HG02571 (cell line): ENCODE data around the gene GABPB2.

Source experiments
- ATAC-seq: cut with Tn5 transposase; IDR thresholded peaks from one replicate; pipeline ENCODE4 v1.9.1; 2021; ENCODE audit warnings: mild to moderate bottlenecking, moderate library complexity; ENCODE audit not compliant: unreplicated experiment

GABPB2 gene

DNA sequence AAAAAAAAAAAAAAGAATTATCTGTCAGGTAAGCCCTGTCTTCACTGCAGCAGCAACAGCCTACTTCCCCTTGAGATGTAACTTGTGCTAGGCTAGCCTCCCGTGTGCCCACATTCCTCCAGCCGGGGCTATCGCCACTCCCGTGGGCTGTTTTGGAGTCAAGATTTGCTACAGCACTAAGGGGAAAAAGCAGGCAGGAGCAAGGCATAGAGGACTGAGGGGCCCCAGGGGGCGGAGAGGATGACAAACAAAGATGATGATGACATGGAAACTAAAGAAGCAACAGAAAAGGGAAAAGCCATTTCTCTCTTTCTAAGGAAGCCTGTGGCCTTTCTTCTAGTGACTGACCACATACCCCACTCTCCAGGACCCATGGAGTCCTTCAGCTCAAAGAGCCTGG lies 87.8 kb downstream of the GABPB2 start:
- no peak for ATAC-seq

DNA sequence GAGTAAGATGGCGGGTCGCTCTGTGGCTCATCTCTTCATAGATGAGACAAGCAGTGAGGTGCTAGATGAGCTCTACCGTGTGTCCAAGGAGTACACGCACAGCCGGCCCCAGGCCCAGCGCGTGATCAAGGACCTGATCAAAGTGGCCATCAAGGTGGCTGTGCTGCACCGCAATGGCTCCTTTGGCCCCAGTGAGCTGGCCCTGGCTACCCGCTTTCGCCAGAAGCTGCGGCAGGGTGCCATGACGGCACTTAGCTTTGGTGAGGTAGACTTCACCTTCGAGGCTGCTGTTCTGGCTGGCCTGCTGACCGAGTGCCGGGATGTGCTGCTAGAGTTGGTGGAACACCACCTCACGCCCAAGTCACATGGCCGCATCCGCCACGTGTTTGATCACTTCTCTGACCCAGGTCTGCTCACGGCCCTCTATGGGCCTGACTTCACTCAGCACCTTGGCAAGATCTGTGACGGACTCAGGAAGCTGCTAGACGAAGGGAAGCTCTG lies 88.2 kb downstream of the GABPB2 start:
- no peak for ATAC-seq

DNA sequence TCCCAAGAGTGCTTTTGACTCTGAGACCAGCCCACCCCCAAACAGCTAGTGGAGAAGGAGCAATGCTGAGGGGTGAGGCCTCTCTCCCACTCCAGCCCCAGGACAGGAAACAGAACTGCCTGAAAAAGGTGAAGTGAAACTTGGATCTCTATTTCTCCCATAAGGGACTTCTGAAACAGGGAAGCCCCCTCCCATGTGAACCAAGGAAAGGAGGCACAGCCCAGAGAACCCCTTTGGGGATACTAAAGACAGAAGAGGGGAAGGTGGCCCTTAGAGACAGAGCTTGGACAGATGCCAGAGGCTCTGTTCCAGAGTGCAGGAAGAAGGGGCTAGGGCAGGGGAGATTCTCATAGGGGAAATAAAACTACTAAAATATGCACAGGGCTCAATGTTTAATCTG lies 88.8 kb downstream of the GABPB2 start:
- no peak for ATAC-seq

DNA sequence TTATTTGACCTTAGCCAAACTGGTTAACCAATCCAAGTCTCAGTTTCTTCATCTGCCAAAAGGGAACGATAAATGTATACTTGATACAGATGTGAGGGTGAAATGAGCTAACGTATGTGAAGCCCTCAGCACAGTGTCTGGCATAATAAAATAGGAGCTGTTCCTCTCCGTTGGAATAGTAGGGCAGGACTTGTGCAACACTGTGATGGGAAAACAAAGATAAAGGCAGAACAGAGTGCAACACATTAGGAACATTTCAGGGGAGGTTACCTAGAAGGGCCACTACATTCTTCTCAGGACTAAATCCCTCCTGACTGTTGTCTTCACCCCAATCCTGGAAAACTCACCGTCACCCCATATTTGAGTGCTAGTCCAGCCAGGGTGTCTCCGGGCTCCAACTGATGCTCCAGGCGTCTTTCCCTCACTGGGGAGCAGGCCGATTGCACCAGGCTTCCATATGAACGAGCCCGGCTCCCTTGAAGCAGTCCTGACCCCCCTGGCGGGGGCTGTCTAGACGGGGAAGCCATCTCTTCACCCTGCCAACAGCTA lies 94.2 kb downstream of the GABPB2 start:
- ATAC-seq: no peak

DNA sequence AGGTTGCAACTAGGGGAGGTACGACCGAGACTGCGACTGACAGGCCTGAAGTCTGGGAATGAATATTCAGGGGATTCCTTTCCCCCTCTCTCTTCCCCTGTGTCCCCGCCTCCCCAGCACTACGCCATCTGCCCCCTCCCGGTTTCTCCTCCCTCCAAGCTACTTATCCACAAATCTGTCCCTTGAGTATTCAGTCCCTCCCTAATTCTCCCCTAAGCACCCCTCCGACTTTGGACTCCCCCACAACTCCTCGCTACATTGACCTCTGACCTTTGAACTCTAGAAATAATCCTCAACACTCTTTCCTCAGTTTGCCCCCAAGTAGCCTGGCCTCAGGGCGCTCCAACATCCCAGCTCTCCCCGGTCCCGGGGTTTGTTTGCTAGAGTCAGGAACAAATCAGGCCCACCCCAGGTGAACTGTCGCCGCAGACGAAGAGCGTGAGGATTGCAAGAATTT lies 94.7 kb downstream of the GABPB2 start:
- ATAC-seq: peak; percentile 21

DNA sequence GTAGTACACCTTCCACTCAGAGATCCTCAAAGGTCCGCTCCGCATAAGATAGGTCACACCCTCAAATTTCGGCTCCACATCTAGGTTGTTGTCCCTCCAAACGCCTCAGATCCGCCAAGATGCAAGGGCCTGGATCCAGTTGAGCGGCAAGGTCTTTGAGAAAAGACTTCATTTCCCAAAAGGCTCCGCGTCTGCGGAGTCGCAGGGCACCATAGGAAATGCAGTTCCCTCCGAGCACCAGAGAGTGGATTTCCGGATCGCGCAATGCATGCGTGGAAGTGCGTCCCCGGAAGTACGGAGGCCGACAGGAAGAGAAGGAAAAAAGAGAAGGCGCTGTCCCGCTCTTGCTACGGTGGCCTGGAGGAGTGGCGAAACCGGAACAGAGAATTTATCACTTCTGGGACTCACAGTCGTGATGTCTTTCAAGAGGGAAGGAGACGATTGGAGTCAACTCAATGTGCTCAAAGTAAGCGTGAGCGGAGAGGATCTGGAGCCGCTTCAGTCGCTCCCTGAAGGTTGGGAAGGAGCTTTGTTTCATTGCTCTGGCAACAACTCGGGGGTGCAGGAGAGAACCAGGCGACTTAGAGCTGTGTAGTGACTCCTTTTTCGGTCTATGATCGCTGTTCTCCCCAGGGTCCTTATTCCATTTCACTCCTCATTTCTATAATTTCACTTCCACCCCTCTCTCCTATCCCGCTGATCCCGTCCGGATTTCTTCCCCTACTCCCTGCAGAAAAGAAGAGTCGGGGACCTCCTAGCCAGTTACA lies 95.4 kb downstream of the GABPB2 start, which contains the start of the genes LYSMD1 and SCNM1:
LYSMD1 (minus strand) TSS at position 165 of the 767 bp plus-strand sequence. CDS start 644 bp downstream, outside the sequence.
SCNM1 (plus strand) TSS at position 407 of the 767 bp plus-strand sequence; CDS start at position 416, 9 bp downstream.
- peak; percentile 88 for ATAC-seq

DNA sequence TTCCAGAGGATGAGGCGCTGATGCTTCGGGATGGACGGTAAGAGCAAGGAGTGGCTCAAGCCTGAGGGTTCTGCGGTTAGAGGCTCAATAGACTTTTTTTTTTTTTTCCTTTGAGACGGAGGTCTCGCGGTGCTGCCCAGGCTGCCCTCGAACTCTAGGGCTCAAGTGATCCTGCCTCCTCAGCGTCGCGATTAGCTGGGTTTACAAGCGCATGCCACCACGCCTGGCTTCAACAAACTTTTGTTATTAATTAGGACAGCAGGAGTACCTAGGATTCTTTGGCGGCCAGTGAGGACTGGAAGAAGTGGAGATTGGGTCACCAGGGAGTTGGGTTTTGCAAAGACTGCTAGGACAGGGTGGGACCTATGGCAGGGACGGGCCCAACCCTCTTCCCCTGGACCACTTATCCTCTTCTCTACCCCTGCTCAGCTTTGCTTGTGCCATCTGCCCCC lies 96.0 kb downstream of the GABPB2 start:
- no peak for ATAC-seq

DNA sequence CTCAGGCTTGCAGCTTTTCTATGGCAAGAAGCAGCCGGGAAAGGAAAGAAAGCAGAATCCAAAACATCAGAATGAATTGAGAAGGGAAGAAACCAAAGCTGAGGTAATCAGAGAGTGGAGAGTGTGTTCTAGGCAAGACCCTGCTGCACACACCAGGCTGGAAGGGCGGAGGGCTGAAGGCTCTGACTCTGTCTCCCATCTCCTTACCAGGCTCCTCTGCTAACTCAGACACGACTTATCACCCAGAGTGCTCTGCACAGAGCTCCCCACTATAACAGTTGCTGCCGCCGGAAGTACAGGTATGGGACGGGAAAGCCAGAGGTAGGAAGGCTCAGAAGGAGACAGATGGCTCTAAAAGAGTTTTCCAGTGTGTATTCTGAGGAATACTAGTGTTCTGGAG lies 96.6 kb downstream of the GABPB2 start:
- ATAC-seq: no peak

DNA sequence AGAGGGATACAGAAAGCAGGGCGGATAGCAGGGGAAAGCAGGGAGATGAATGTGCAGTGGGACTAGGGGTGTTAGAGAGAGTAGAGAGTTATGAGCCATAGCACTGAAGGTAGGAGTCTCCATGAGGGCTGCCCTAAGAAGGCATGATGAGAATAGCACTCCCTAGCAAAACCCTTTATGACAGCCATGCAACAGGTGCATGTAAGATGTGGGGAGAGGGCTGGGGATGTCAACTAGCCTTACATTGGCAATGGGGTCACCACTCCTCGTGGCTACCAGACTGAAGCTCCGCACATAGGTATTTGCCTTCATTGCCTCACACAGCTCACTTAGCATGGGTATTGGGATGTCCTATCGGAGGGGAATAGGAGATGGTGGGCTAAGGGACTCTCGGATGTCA lies 100.6 kb downstream of the GABPB2 start:
- no peak for ATAC-seq
